Lower leg skin (tissue), 4 donors: ENCODE measurements around the gene DNAJC22. TPM values are rescaled to one million over a fixed set of nuclear protein-coding genes. Genes with fewer than 3 reads are reported as not detected.
A peak's percentile ranks its signal among the peaks of the same experiment; 100 is the strongest.

Experiments
- DNase-seq, 2 donors: peaks; one replicate each; pipeline ENCODE4 v3.0.0-alpha.2; 2019; ENCODE audit warnings: low spot score in 2 of 2
- H3K4me3 ChIP-seq: fragments of 200-600 bp; sonication (generic); 2 replicates; pipeline ENCODE4 v1.5.1; 2017; ENCODE audit warnings: mild to moderate bottlenecking, low read depth; ENCODE audit not compliant: poor library complexity, severe bottlenecking
- POLR2A ChIP-seq, 2 donors: fragments of 450-650 bp; IDR thresholded peaks; one replicate each; pipeline ENCODE4 v1.6.1; 2016 to 2017; ENCODE audit warnings: antibody characterized with exemption in 2 of 2, mild to moderate bottlenecking in 1 of 2, moderate library complexity in 1 of 2
- WGBS, 2 donors: methylation state at CpG; one replicate each; pipeline ENCODE4 v1.1.5; 2018; 5-methylcytosine and 5-hydroxymethylcytosine counted together
- intact Hi-C: fragments of 100-400 bp; cut with DNase I; formaldehyde crosslinking; loops from one replicate; pipeline ENCODE4 v1.15.0; 2023; ENCODE audit warnings: low total_unique reads
- total RNA-seq, 4 donors: library from RNA; depleted of rRNA; stranded (reverse); fragments of >200 nt; gene quantifications; one replicate each; pipeline ENCODE4 v1.1.0, GENCODE V29; 2016
- TF ChIP-seq, protein P1 (sequence below), 3 donors: fragments of 450-650 bp; IDR thresholded peaks; one replicate each; pipeline ENCODE4 v1.5.1; 2016; ENCODE audit warnings: antibody characterized with exemption in 3 of 3, mild to moderate bottlenecking in 3 of 3, moderate library complexity in 2 of 3

DNAJC22 gene
- total RNA-seq, 4 donors from 2014 or later = 0.21 to 0.52 (median 0.35) TPM

DNA sequence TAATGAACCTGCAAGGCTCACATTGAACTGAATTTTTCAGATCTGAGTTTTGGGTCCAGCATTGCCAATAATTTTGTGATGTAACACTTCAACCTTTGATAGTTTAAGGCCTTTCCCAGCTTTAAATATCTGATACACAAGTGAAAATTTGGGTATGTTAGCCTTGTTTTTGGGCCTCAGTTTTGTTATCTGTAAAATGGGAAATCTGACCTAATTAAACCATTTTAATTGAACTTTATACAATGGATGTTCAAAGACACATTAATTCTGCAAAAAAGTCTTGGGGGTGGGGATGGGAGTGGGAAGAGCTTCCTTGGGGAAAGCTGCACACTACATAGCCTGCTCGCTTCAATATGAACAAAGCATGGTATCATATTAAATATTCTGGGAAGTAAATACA is 15.4 kb downstream of the DNAJC22 start:
- no peak for TF ChIP-seq POLR2A (IDR thresholded peaks at IDR 0.05)
- TF ChIP-seq, protein P1, sequence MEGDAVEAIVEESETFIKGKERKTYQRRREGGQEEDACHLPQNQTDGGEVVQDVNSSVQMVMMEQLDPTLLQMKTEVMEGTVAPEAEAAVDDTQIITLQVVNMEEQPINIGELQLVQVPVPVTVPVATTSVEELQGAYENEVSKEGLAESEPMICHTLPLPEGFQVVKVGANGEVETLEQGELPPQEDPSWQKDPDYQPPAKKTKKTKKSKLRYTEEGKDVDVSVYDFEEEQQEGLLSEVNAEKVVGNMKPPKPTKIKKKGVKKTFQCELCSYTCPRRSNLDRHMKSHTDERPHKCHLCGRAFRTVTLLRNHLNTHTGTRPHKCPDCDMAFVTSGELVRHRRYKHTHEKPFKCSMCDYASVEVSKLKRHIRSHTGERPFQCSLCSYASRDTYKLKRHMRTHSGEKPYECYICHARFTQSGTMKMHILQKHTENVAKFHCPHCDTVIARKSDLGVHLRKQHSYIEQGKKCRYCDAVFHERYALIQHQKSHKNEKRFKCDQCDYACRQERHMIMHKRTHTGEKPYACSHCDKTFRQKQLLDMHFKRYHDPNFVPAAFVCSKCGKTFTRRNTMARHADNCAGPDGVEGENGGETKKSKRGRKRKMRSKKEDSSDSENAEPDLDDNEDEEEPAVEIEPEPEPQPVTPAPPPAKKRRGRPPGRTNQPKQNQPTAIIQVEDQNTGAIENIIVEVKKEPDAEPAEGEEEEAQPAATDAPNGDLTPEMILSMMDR (IDR thresholded peaks at IDR 0.05) = no peak
- no peak overlapping the region for H3K4me3 ChIP-seq
- intact Hi-C loops = no loop called here
- no peak for DNase-seq
- 61 to 67% methylated on average over 1 of the region's 1 CpG for WGBS, 2 donors

DNA sequence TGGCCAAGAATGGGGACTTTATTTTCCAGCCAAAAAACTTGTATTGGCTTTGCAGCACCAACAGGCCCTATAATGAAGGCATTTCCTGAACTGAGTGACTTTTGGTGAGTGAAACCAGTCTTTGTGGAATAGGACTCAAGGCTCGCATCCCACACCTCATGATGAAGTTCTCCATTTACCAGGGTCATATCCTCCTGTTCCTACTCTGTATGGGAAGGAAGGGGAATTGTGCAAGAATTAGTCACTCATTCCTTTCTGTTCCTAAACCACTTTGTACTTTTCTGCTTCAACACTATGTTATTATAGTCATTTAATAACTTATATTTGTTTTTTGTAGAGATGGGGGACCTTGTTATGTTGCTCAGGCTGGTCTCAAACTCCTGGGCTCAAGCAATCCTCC is 18.3 kb downstream of the DNAJC22 start:
- WGBS, 2 donors = 88 to 89% methylated on average over 1 of the region's 1 CpG
- intact Hi-C loops = loop anchor here (5.0 kb wide), 1 partner anchor 142 kb away; no protein-coding TSS in a partner anchor
- no peak for TF ChIP-seq POLR2A (IDR thresholded peaks at IDR 0.05)
- TF ChIP-seq, protein P1 (IDR thresholded peaks at IDR 0.05) = no peak
- H3K4me3 ChIP-seq = no peak overlapping the region
- DNase-seq = no peak

- H3K4me3 ChIP-seq = no peak overlapping the region
- TF ChIP-seq POLR2A (IDR thresholded peaks at IDR 0.05) = no peak
- TF ChIP-seq, protein P1 (IDR thresholded peaks at IDR 0.05) = no peak
- DNase-seq = no peak
- intact Hi-C loops = loop anchor here (5.0 kb wide), 1 partner anchor 142 kb away; no protein-coding TSS in a partner anchor
- 45 to 53% methylated on average over 5 of the region's 5 CpGs for WGBS, 2 donors
Observed at GRCh38 chr12:49365542-49365941, 18.9 kb downstream of the DNAJC22 start.

DNA sequence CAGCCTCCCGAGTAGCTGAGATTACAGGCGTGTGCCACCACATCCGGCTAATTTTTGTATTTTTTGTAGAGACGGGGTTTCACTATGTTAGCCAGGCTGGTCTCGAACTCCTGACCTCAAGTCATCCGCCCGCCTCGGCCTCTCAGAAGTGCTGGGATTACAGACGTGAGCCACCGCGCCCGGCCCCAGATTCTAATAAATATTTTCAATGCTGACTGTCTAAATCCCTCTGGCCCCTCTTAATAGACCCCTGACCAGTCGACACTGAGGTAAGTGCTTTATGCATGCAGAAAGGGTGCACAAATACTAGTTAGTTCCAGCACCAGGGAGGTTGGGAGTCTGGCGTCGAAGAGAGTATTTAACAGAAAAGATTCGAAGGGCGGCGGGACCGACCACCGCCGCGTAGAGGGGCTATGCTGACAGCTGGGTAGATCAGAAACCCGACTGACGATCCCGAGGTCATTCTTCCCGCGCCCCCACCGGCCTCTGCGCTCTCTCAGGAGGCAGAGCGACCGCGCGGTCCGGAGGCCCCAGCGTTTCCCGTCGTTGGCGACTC is 19.5 kb downstream of the DNAJC22 start:
- no peak for TF ChIP-seq POLR2A (IDR thresholded peaks at IDR 0.05)
- TF ChIP-seq, protein P1 (IDR thresholded peaks at IDR 0.05) = no peak
- H3K4me3 ChIP-seq = peak overlapping the region; percentile 75
- peak in 1 of 2 donors; percentile 88 for DNase-seq
- WGBS, 2 donors = 6 to 8% methylated on average over 38 of the region's 38 CpGs
- intact Hi-C loops = loop anchor here (5.0 kb wide), 1 partner anchor 141 kb away; no protein-coding TSS in a partner anchor

GRCh38 chr12:49366652-49367380 is 20.1 kb downstream of the DNAJC22 start:
- TF ChIP-seq POLR2A (IDR thresholded peaks at IDR 0.05) = no peak
- TF ChIP-seq, protein P1 (IDR thresholded peaks at IDR 0.05) = no peak
- WGBS, 2 donors = 1% methylated on average over 66 to 72 of the region's 97 CpGs
- peak overlapping the region; percentile 75 for H3K4me3 ChIP-seq
- intact Hi-C loops = loop anchor here (5.0 kb wide), 1 partner anchor 140 kb away; no protein-coding TSS in a partner anchor
- peak; percentile 78 to 96 for DNase-seq
